Tibial nerve (tissue), 4 donors: Measurements from ENCODE around the gene KMO. TPM values are rescaled to one million over a fixed set of nuclear protein-coding genes. Genes with fewer than 3 reads are reported as not detected.

ENCODE experiments used
- DNase-seq, 2 donors: peaks; one replicate each; pipeline ENCODE4 v3.0.0-alpha.2; 2019; ENCODE audit warnings: low spot score in 2 of 2
- H3K27ac ChIP-seq, 4 donors: fragments of 200-600 bp; sonication (generic) in 3 of 4; one replicate each; pipeline ENCODE4 v1.5.1; 2017 to 2019; ENCODE audit warnings: mild to moderate bottlenecking in 1 of 4
- H3K27me3 ChIP-seq, 2 donors: fragments of 200-600 bp; sonication (generic) in 1 of 2; one replicate each; pipeline versions ENCODE4 v1.5.1 to v1.6.0; 2017 to 2019
- H3K36me3 ChIP-seq, 3 donors: fragments of 200-600 bp; sonication (generic); one replicate each; pipeline ENCODE4 v1.5.1; 2018 to 2019
- H3K4me1 ChIP-seq, 4 donors: fragments of 200-600 bp; sonication (generic) in 3 of 4; one replicate each; pipeline ENCODE4 v1.5.1; 2017 to 2019
- H3K4me3 ChIP-seq, 4 donors: fragments of 200-600 bp; sonication (generic) in 3 of 4; one replicate each; pipeline ENCODE4 v1.5.1; 2017 to 2019; ENCODE audit warnings: mild to moderate bottlenecking in 1 of 4, moderate library complexity in 1 of 4
- H3K9me3 ChIP-seq, 4 donors: fragments of 200-600 bp; sonication (generic) in 3 of 4; one replicate each; pipeline ENCODE4 v1.5.1; 2017 to 2019
- EP300 ChIP-seq, 2 donors: sonication (generic); formaldehyde crosslinking; IDR thresholded peaks; one replicate each; pipeline ENCODE4 v1.6.1; 2017; ENCODE audit warnings: antibody characterized with exemption in 2 of 2, mild to moderate bottlenecking in 1 of 2
- POLR2A ChIP-seq, 2 donors: fragments of 450-650 bp; IDR thresholded peaks; one replicate each; pipeline ENCODE4 v1.6.1; 2017; ENCODE audit warnings: antibody characterized with exemption in 2 of 2, mild to moderate bottlenecking in 2 of 2, moderate library complexity in 2 of 2
- WGBS, 2 donors: methylation state at CpG; one replicate each; pipeline ENCODE4 v1.1.5; 2018; 5-methylcytosine and 5-hydroxymethylcytosine counted together
- total RNA-seq, 4 donors: library from RNA; depleted of rRNA; stranded (reverse); fragments of >200 nt; gene quantifications; one replicate each; pipeline ENCODE4 v1.1.0, GENCODE V29; 2016
- TF ChIP-seq, protein P1 (sequence below), 5 experiments: fragments of 200-600 bp in 3 of 5; fragments of 450-650 bp in 2 of 5; sonication (generic) in 3 of 5; IDR thresholded peaks; one replicate each; pipeline ENCODE4 v1.5.1; 2016 to 2019; ENCODE audit warnings: antibody characterized with exemption in 5 of 5, mild to moderate bottlenecking in 3 of 5, moderate library complexity in 2 of 5

The KMO gene
- total RNA-seq, 4 donors from 2014 or later = 0.20 to 4.4 (median 1.8) TPM

DNA sequence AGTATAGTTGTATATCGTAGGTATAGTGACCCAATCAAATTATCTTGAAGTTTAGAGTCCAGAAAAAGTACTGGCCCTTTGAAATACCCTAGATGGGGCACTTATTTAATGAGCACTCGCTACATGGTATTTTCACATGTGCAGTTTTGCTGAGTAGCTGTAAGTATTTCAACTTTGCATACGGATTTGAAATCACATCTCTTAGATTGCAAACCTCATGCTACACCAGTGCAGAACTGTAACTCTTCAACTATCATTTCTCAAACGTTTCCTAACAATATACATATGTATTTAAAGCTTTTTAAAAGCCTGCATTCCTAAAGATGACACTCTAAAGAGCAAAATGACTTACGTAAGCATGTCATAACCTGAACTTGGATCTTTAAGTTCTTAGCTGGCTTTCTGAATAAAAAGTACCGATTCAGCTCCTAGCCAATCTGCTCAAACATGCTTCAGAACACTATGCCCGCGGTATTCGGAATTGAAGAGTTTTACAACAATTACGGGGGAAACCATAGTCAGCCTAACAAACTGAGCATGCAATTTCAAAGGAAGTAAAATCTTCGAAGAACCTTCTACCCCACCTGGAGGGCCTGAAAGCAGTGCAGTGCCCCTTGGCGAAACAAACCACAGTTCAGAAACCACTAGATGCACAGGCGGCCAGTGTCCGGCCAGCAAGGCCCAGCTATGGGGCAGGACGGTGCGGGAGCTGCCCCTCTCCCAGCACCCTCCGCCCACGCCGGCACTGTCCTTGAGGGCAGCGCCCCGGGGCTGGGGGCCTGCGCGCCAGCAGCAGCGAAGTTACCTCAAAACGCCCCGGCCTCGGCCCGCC is 13.5 kb upstream of the KMO start:
- no peaks in the 10 kb centered on the region for H3K9me3 ChIP-seq
- peaks cover 0 to 11% (median 0%) of the 10 kb centered on the region in 3 donors for H3K36me3 ChIP-seq
- TF ChIP-seq EP300 (IDR thresholded peaks at IDR 0.05) = no peak
- TF ChIP-seq, protein P1, sequence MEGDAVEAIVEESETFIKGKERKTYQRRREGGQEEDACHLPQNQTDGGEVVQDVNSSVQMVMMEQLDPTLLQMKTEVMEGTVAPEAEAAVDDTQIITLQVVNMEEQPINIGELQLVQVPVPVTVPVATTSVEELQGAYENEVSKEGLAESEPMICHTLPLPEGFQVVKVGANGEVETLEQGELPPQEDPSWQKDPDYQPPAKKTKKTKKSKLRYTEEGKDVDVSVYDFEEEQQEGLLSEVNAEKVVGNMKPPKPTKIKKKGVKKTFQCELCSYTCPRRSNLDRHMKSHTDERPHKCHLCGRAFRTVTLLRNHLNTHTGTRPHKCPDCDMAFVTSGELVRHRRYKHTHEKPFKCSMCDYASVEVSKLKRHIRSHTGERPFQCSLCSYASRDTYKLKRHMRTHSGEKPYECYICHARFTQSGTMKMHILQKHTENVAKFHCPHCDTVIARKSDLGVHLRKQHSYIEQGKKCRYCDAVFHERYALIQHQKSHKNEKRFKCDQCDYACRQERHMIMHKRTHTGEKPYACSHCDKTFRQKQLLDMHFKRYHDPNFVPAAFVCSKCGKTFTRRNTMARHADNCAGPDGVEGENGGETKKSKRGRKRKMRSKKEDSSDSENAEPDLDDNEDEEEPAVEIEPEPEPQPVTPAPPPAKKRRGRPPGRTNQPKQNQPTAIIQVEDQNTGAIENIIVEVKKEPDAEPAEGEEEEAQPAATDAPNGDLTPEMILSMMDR (IDR thresholded peaks at IDR 0.05) = no peak
- no peak for TF ChIP-seq POLR2A (IDR thresholded peaks at IDR 0.05)
- H3K4me1 ChIP-seq = peaks cover 0 to 17% (median 4%) of the 10 kb centered on the region in 4 donors
- WGBS, 2 donors = 3 to 5% methylated on average over 14 to 28 of the region's 28 CpGs
- peak overlapping the region; percentile 73 to 93 (median 92) for H3K27ac ChIP-seq
- H3K27me3 ChIP-seq = no peaks in the 10 kb centered on the region
- no peak for DNase-seq
- peak overlapping the region; percentile 78 to 97 (median 92) for H3K4me3 ChIP-seq

GRCh38 chr1:241519308-241520079 is 12.7 kb upstream of the KMO start, which contains the start of gene FH:
Gene FH (minus strand): TSS chr1:241519755. CDS start chr1:241519722, 33 bp downstream.
- H3K27me3 ChIP-seq = no peaks in the 10 kb centered on the region
- H3K4me3 ChIP-seq = peak within 1 kb of the TSS; percentile 78 to 97 (median 92)
- peaks cover 0 to 17% (median 4%) of the 10 kb centered on the region in 4 donors for H3K4me1 ChIP-seq
- peaks cover 0 to 11% (median 0%) of the 10 kb centered on the region in 3 donors for H3K36me3 ChIP-seq
- H3K27ac ChIP-seq = peak within 1 kb of the TSS; percentile 73 to 93 (median 92)
- H3K9me3 ChIP-seq = no peaks in the 10 kb centered on the region
- peak; percentile 95 to 96 for DNase-seq
- 0 to 1% methylated on average over 44 to 49 of the region's 70 CpGs for WGBS, 2 donors
- TF ChIP-seq EP300 (IDR thresholded peaks at IDR 0.05) = peak; percentile 61 to 94
- peak; percentile 75 to 86 for TF ChIP-seq POLR2A (IDR thresholded peaks at IDR 0.05)
- TF ChIP-seq, protein P1 (IDR thresholded peaks at IDR 0.05) = peak in 2 of 5 experiments; percentile 9 to 16

DNA sequence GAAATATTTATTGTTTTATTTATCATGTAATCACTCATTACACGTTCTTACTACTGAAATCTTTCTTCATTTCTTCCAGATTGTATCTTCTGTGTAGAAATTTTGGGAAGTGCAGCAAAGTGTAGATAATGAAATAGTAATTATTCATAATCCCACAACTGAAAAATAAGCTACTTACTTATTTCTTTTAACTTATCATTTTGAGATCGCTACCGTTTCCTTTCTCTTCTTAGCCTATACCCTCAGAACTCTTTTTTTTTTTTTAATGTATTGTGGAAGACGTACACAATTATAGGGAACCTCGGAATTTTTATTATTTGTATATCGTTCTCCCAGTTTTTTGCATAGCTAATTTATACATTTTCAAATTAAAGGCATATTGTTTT is 12.1 kb upstream of the KMO start:
- WGBS, 2 donors = 14 to 17% methylated on average over 6 of the region's 6 CpGs
- DNase-seq = no peak
- Histone ChIP-seq H3K36me3 (peaks cover 0 to 7% (median 0%) of the 10 kb centered on the region in 3 donors), H3K4me1 (peaks cover 0 to 17% (median 4%) of the 10 kb centered on the region in 4 donors), H3K4me3 (peak overlapping the region; percentile 32 to 97 (median 92)), H3K9me3 (no peaks in the 10 kb centered on the region), H3K27me3 (no peaks in the 10 kb centered on the region), H3K27ac (peak overlapping the region in 3 of 4 donors; percentile 55 to 92 (median 79))
- TF ChIP-seq, protein P1 (IDR thresholded peaks at IDR 0.05) = no peak
- TF ChIP-seq EP300 (IDR thresholded peaks at IDR 0.05) (no peak), POLR2A (IDR thresholded peaks at IDR 0.05) (no peak)

DNA sequence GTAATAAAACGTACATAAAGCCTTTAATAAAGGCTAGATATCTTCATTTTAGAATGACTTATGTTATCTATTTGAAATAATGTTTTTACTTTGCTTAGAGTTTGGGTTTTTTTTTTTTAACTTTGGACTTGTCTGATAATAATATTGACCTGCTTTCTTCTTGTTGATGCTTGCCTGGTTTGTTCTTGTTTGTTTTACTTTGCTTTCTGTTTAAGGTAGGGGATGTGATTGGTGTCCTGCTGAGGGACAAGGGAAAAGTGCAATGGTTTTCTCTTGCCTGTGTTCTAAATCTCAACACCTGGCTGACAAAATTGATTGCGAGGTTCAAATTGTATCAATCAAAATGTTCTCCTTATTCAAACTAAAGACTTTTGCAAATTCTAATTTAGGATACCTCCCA is 10.5 kb upstream of the KMO start:
- Histone ChIP-seq H3K36me3 (no peaks in the 10 kb centered on the region), H3K4me3 (no peak overlapping the region), H3K27ac (no peak overlapping the region), H3K27me3 (no peaks in the 10 kb centered on the region), H3K4me1 (peaks cover 0 to 17% (median 4%) of the 10 kb centered on the region in 4 donors), H3K9me3 (no peaks in the 10 kb centered on the region)
- no peak for TF ChIP-seq EP300 (IDR thresholded peaks at IDR 0.05)
- TF ChIP-seq POLR2A (IDR thresholded peaks at IDR 0.05) = no peak
- TF ChIP-seq, protein P1 (IDR thresholded peaks at IDR 0.05) = no peak
- 91 to 93% methylated on average over 2 of the region's 2 CpGs for WGBS, 2 donors
- no peak for DNase-seq
